Activated CD8-positive, alpha-beta T cell treated with anti-CD3 and anti-CD28 coated beads, Interleukin-2, amount 10 ng/mL, durations not matched to agents 7 days and 5 days (primary cell): ENCODE measurements around the gene AGPAT1. TPM values are rescaled to one million over a fixed set of nuclear protein-coding genes. Genes with fewer than 3 reads are reported as not detected.
"Not testable (repeated sequence)": the region's sequence is repeated elsewhere in the genome, so short reads cannot be mapped to it uniquely, and the experiment has no call there.

Experiments used
- ATAC-seq: fragments of 150-1000 bp; cut with Tn5 transposase; one replicate; pipeline ENCODE4 v1.10.0; 2021; ENCODE audit warnings: moderate library complexity
- CTCF ChIA-PET: fragments of 350-600 bp; sonication (Branson Sonifier 250); formaldehyde crosslinking; loops from one replicate; lab custom pipeline; 2021; ENCODE audit warnings: antibody characterized with exemption; lab: Charles Lee
- POLR2A ChIA-PET: fragments of 350-600 bp; sonication (Branson Sonifier 250); formaldehyde crosslinking; loops from one replicate; lab custom pipeline; 2021; ENCODE audit warnings: antibody characterized with exemption; lab: Charles Lee
- DNase-seq: peaks from one replicate; pipeline ENCODE4 v3.0.0-alpha.2; 2020
- H3K27ac Mint-ChIP-seq: one replicate; pipeline ENCODE4 v1.8.0; 2021; ENCODE audit warnings: mild to moderate bottlenecking, mixed read lengths
- H3K27me3 Mint-ChIP-seq: one replicate; pipeline ENCODE4 v1.8.0; 2021; ENCODE audit warnings: low read depth, mixed read lengths
- H3K36me3 Mint-ChIP-seq: one replicate; pipeline ENCODE4 v1.8.0; 2021; ENCODE audit warnings: low read depth, mixed read lengths
- H3K4me1 Mint-ChIP-seq: one replicate; pipeline ENCODE4 v1.8.0; 2021; ENCODE audit warnings: low read depth, mixed read lengths
- H3K4me3 Mint-ChIP-seq: one replicate; pipeline ENCODE4 v1.8.0; 2021; ENCODE audit warnings: mild to moderate bottlenecking, mixed read lengths
- H3K9me3 Mint-ChIP-seq: one replicate; pipeline ENCODE4 v1.8.0; 2022; ENCODE audit warnings: mixed read lengths; ENCODE audit not compliant: insufficient read depth
- total RNA-seq, 2 experiments: library from RNA; stranded (reverse); gene quantifications; one replicate each; pipeline ENCODE4 v1.2.3, GENCODE V29; 2021

AGPAT1 gene
- total RNA-seq, 2 experiments from 2014 or later = 40.4 to 46.6 TPM

- CTCF ChIA-PET = interaction anchor here (1.1 kb wide), 1 partner anchor 67 kb away, joined by 4 read pairs; no protein-coding TSS in a partner anchor
These were observed 36.3 kb upstream of the AGPAT1 start for GRCh38 chr6:32212076-32212760.

GRCh38 chr6:32211432-32211831 lies 35.5 kb upstream of the AGPAT1 start:
- H3K9me3 Mint-ChIP-seq, ATAC-seq, H3K27ac Mint-ChIP-seq, H3K36me3 Mint-ChIP-seq, H3K27me3 Mint-ChIP-seq, DNase-seq, POLR2A ChIA-PET, H3K4me3 Mint-ChIP-seq, H3K4me1 Mint-ChIP-seq: not testable (repeated sequence)
- CTCF ChIA-PET = interaction anchor here (1.1 kb wide), 1 partner anchor 66 kb away, joined by 4 read pairs; no protein-coding TSS in a partner anchor

More at GRCh38 chr6:32212076-32212760, 36.3 kb upstream of the AGPAT1 start:
- H3K9me3 Mint-ChIP-seq = no peaks in the 10 kb centered on the region
- H3K27ac Mint-ChIP-seq = no peak overlapping the region
- peaks cover 8% of the 10 kb centered on the region for H3K4me1 Mint-ChIP-seq
- DNase-seq (no peak), ATAC-seq (no peak)
- H3K4me3 Mint-ChIP-seq = no peak overlapping the region
- POLR2A ChIA-PET = no interaction called here
- H3K36me3 Mint-ChIP-seq = no peaks in the 10 kb centered on the region
- peaks cover 5% of the 10 kb centered on the region for H3K27me3 Mint-ChIP-seq

- Mint-ChIP-seq H3K4me3 (no peak overlapping the region), H3K27ac (no peak overlapping the region), H3K36me3 (no peaks in the 10 kb centered on the region), H3K27me3 (peaks cover 9% of the 10 kb centered on the region), H3K4me1 (peaks cover 2% of the 10 kb centered on the region), H3K9me3 (no peaks in the 10 kb centered on the region)
- CTCF ChIA-PET = no interaction called here
- POLR2A ChIA-PET = no interaction called here
- DNase-seq (no peak), ATAC-seq (no peak)
These were observed 34.3 kb upstream of the AGPAT1 start for GRCh38 chr6:32210191-32210601.

GRCh38 chr6:32208996-32209395 lies 33.1 kb upstream of the AGPAT1 start:
- H3K27me3 Mint-ChIP-seq = peaks cover 18% of the 10 kb centered on the region
- CTCF ChIA-PET = no interaction called here
- POLR2A ChIA-PET = no interaction called here
- H3K36me3 Mint-ChIP-seq = no peaks in the 10 kb centered on the region
- no peaks in the 10 kb centered on the region for H3K9me3 Mint-ChIP-seq
- H3K4me1 Mint-ChIP-seq = no peaks in the 10 kb centered on the region
- no peak for DNase-seq
- H3K27ac Mint-ChIP-seq = no peak overlapping the region
- H3K4me3 Mint-ChIP-seq = no peak overlapping the region
- ATAC-seq = no peak

GRCh38 chr6:32204268-32204715 lies 28.4 kb upstream of the AGPAT1 start:
- POLR2A ChIA-PET = no interaction called here
- ATAC-seq (no peak), DNase-seq (no peak)
- H3K27ac Mint-ChIP-seq = no peak overlapping the region
- H3K36me3 Mint-ChIP-seq = no peaks in the 10 kb centered on the region
- peaks cover 19% of the 10 kb centered on the region for H3K27me3 Mint-ChIP-seq
- no peaks in the 10 kb centered on the region for H3K4me1 Mint-ChIP-seq
- CTCF ChIA-PET = no interaction called here
- H3K4me3 Mint-ChIP-seq = no peak overlapping the region
- H3K9me3 Mint-ChIP-seq = no peaks in the 10 kb centered on the region

GRCh38 chr6:32203426-32204267 lies 27.8 kb upstream of the AGPAT1 start:
- no peaks in the 10 kb centered on the region for H3K4me1 Mint-ChIP-seq
- ATAC-seq (no peak), DNase-seq (no peak)
- ChIA-PET CTCF (no interaction called here), POLR2A (no interaction called here)
- no peaks in the 10 kb centered on the region for H3K36me3 Mint-ChIP-seq
- H3K27ac Mint-ChIP-seq = no peak overlapping the region
- no peaks in the 10 kb centered on the region for H3K9me3 Mint-ChIP-seq
- H3K4me3 Mint-ChIP-seq = no peak overlapping the region
- peaks cover 17% of the 10 kb centered on the region for H3K27me3 Mint-ChIP-seq

GRCh38 chr6:32202186-32202585 lies 26.3 kb upstream of the AGPAT1 start:
- Mint-ChIP-seq H3K4me3 (no peak overlapping the region), H3K36me3 (no peaks in the 10 kb centered on the region), H3K4me1 (peaks cover under 1% of the 10 kb centered on the region), H3K27me3 (peaks cover 15% of the 10 kb centered on the region), H3K27ac (no peak overlapping the region), H3K9me3 (no peaks in the 10 kb centered on the region)
- no peak for ATAC-seq
- DNase-seq = no peak
- CTCF ChIA-PET = interaction anchor here (0.6 kb wide), 1 partner anchor 40 kb away, joined by 4 read pairs; no protein-coding TSS in a partner anchor
- POLR2A ChIA-PET = no interaction called here

GRCh38 chr6:32200711-32201475 lies 25.0 kb upstream of the AGPAT1 start:
- ChIA-PET POLR2A (no interaction called here), CTCF (no interaction called here)
- no peak overlapping the region for H3K27ac Mint-ChIP-seq
- peaks cover 1% of the 10 kb centered on the region for H3K36me3 Mint-ChIP-seq
- peaks cover 9% of the 10 kb centered on the region for H3K4me1 Mint-ChIP-seq
- H3K4me3 Mint-ChIP-seq = no peak overlapping the region
- H3K9me3 Mint-ChIP-seq = no peaks in the 10 kb centered on the region
- DNase-seq = no peak
- H3K27me3 Mint-ChIP-seq = peaks cover 11% of the 10 kb centered on the region
- ATAC-seq = no peak

- DNase-seq (no peak), ATAC-seq (no peak)
- Mint-ChIP-seq H3K4me1 (peaks cover 25% of the 10 kb centered on the region), H3K36me3 (peaks cover 1% of the 10 kb centered on the region), H3K27ac (no peak overlapping the region), H3K4me3 (no peak overlapping the region), H3K9me3 (no peaks in the 10 kb centered on the region), H3K27me3 (peaks cover 2% of the 10 kb centered on the region)
- POLR2A ChIA-PET = no interaction called here
- CTCF ChIA-PET = no interaction called here
These were observed 23.0 kb upstream of the AGPAT1 start for GRCh38 chr6:32198866-32199265.

GRCh38 chr6:32198345-32198696 lies 22.4 kb upstream of the AGPAT1 start:
- no peak overlapping the region for H3K4me3 Mint-ChIP-seq
- H3K9me3 Mint-ChIP-seq = no peaks in the 10 kb centered on the region
- ChIA-PET POLR2A (no interaction called here), CTCF (no interaction called here)
- peaks cover 30% of the 10 kb centered on the region for H3K4me1 Mint-ChIP-seq
- peaks cover 1% of the 10 kb centered on the region for H3K36me3 Mint-ChIP-seq
- H3K27ac Mint-ChIP-seq = no peak overlapping the region
- no peaks in the 10 kb centered on the region for H3K27me3 Mint-ChIP-seq
- no peak for ATAC-seq
- DNase-seq = no peak

GRCh38 chr6:32196682-32197616 lies 21.1 kb upstream of the AGPAT1 start:
- peak overlapping the region; percentile 99 for H3K27ac Mint-ChIP-seq
- peak overlapping the region; percentile 97 for H3K4me3 Mint-ChIP-seq
- no peak for ATAC-seq
- H3K27me3 Mint-ChIP-seq = no peaks in the 10 kb centered on the region
- no peaks in the 10 kb centered on the region for H3K9me3 Mint-ChIP-seq
- CTCF ChIA-PET = interaction anchor here (1.4 to 2.7 kb wide), 3 partner anchors 20 to 78 kb away, joined by 4 to 28 read pairs (median 25); partner anchors contain the start of genes AGPAT1, ATF6B and FKBPL
- DNase-seq = no peak
- peaks cover 6% of the 10 kb centered on the region for H3K36me3 Mint-ChIP-seq
- POLR2A ChIA-PET = interaction anchor here (0.6 to 1.1 kb wide), 5 partner anchors 21 to 1320 kb away, joined by 3 to 5 read pairs (median 3); partner anchors contain the start of gene ATF6B
- peaks cover 33% of the 10 kb centered on the region for H3K4me1 Mint-ChIP-seq
